ENCODE results near the gene SSRP1.

SSRP1 gene

GRCh38 chr11:57276971-57277675 is 58.6 kb downstream of the SSRP1 start:
- no peaks in the 10 kb centered on the region; the same call in 1 of the 2 replicates for H3K9me3 ChIP-seq (ENCODE audit: control insufficient read depth, insufficient read depth, low read length)
- peaks cover 2% of the 10 kb centered on the region; the same call in 1 of the 2 replicates for H3K4me1 ChIP-seq (ENCODE audit: insufficient read depth, low read length)
- H3K36me3 ChIP-seq (ENCODE audit: insufficient read depth, low read length) = no peaks in the 10 kb centered on the region
- H3K9ac ChIP-seq (ENCODE audit: low read depth, low read length) = no peak overlapping the region

GRCh38 chr11:57276169-57276970 is 59.3 kb downstream of the SSRP1 start:
- H3K9ac ChIP-seq (ENCODE audit: low read depth, low read length) = no peak overlapping the region
- no peaks in the 10 kb centered on the region; the same call in 1 of the 2 replicates for H3K9me3 ChIP-seq (ENCODE audit: control insufficient read depth, insufficient read depth, low read length)
- H3K36me3 ChIP-seq (ENCODE audit: insufficient read depth, low read length) = no peaks in the 10 kb centered on the region
- peaks cover 2% of the 10 kb centered on the region; the same call in 1 of the 2 replicates for H3K4me1 ChIP-seq (ENCODE audit: insufficient read depth, low read length)

All from ES-I3 (cell line).